Common myeloid progenitor, CD34-positive (primary cell): ENCODE results near the gene PCDHGA5.
"Not testable (repeated sequence)": the region's sequence is repeated elsewhere in the genome, so short reads cannot be mapped to it uniquely, and the experiment has no call there.

Experiments
- CTCF ChIA-PET: fragments of 350-600 bp; sonication (Branson Sonifier 250); formaldehyde crosslinking; loops from one replicate; lab custom pipeline; 2021; ENCODE audit warnings: antibody characterized with exemption; lab: Charles Lee
- POLR2A ChIA-PET: fragments of 350-600 bp; sonication (Branson Sonifier 250); formaldehyde crosslinking; loops from one replicate; lab custom pipeline; 2021; ENCODE audit warnings: antibody characterized with exemption; lab: Charles Lee
- DNase-seq, 3 donors: peaks; one replicate each; pipeline versions ENCODE4 v3.0.0 to v3.0.0-alpha.2; 2013
- H3K27ac ChIP-seq, 2 experiments: 1 replicate in 1 of 2; 2 replicates in 1 of 2; pipeline ENCODE4 v1.7.0; 2013; ENCODE audit warnings: inconsistent platforms in 2 of 2, low read length in 2 of 2, mild to moderate bottlenecking in 2 of 2, low read depth in 1 of 2, moderate library complexity in 1 of 2; ENCODE audit not compliant: severe bottlenecking in 2 of 2, insufficient read depth in 1 of 2, poor library complexity in 1 of 2
- H3K27me3 ChIP-seq, 5 experiments: replicated peaks in 2 of 5; 1 replicate in 3 of 5; 2 replicates in 2 of 5; pipeline versions ENCODE4 v1.6.1 to v1.7.0; 2013; ENCODE audit warnings: low read length in 4 of 5, mild to moderate bottlenecking in 2 of 5, moderate library complexity in 2 of 5, inconsistent platforms in 1 of 5; ENCODE audit not compliant: insufficient read depth in 5 of 5, control insufficient read depth in 4 of 5
- H3K36me3 ChIP-seq, 4 experiments: 1 replicate in 2 of 4; 2 replicates in 2 of 4; pipeline versions ENCODE4 v1.6.1 to v1.7.0; 2013; ENCODE audit warnings: low read length in 3 of 4, control low read depth in 1 of 4, mild to moderate bottlenecking in 1 of 4; ENCODE audit not compliant: control insufficient read depth in 4 of 4, insufficient read depth in 4 of 4
- H3K4me1 ChIP-seq, 4 experiments: 1 replicate in 3 of 4; 2 replicates in 1 of 4; pipeline versions ENCODE4 v1.6.1 to v1.7.1; 2013; ENCODE audit warnings: low read length in 3 of 4, mild to moderate bottlenecking in 3 of 4, control low read depth in 1 of 4, inconsistent platforms in 1 of 4, moderate library complexity in 1 of 4; ENCODE audit not compliant: control insufficient read depth in 4 of 4, insufficient read depth in 4 of 4; ENCODE audit errors: control extremely low read depth in 1 of 4
- H3K4me3 ChIP-seq, 7 experiments: 1 replicate in 4 of 7; 2 replicates in 3 of 7; pipeline versions ENCODE4 v1.5.1 to v1.7.0; 2013; ENCODE audit warnings: mild to moderate bottlenecking in 7 of 7, low read length in 6 of 7, moderate library complexity in 6 of 7, inconsistent platforms in 2 of 7, low read depth in 2 of 7, control low read depth in 1 of 7; ENCODE audit not compliant: insufficient read depth in 4 of 7, control insufficient read depth in 1 of 7; ENCODE audit errors: extremely low read depth in 1 of 7
- H3K9me3 ChIP-seq, 5 experiments: 1 replicate in 4 of 5; 2 replicates in 1 of 5; pipeline versions ENCODE4 v1.6.1 to v1.7.1; 2013; ENCODE audit warnings: low read length in 4 of 5, mild to moderate bottlenecking in 2 of 5, inconsistent platforms in 1 of 5, low read depth in 1 of 5, moderate library complexity in 1 of 5; ENCODE audit not compliant: control insufficient read depth in 4 of 5, insufficient read depth in 2 of 5; ENCODE audit errors: control extremely low read depth in 1 of 5
- WGBS: methylation state at CpG from one replicate; pipeline ENCODE4 v1.1.5; 2013; ENCODE audit not compliant: insufficient coverage; 5-methylcytosine and 5-hydroxymethylcytosine counted together

The PCDHGA5 gene

GRCh38 chr5:141326088-141326854 is 37.7 kb upstream of the PCDHGA5 start:
- H3K27me3 ChIP-seq: peaks cover under 1 to 32% (median 10%) of the 10 kb centered on the region in 5 experiments
- CTCF ChIA-PET: interaction anchor here (1.2 kb wide), 1 partner anchor 36 kb away, joined by 3 read pairs; no protein-coding TSS in a partner anchor
- POLR2A ChIA-PET: no interaction called here
- H3K36me3 ChIP-seq: no peaks in the 10 kb centered on the region
- peaks cover 1 to 67% (median 36%) of the 10 kb centered on the region in 5 experiments for H3K9me3 ChIP-seq
- peak; percentile 57 to 83 (median 72) for DNase-seq
- H3K4me3 ChIP-seq: peak overlapping the region in 6 of 7 experiments; percentile 32 to 74 (median 54)
- WGBS: 5% methylated on average over 21 of the region's 27 CpGs
- H3K27ac ChIP-seq: no peak overlapping the region
- no peaks in the 10 kb centered on the region for H3K4me1 ChIP-seq

- POLR2A ChIA-PET: no interaction called here
- no peak overlapping the region for H3K27ac ChIP-seq
- peaks cover 9 to 51% (median 12%) of the 10 kb centered on the region in 5 experiments for H3K27me3 ChIP-seq
- DNase-seq: peak in 1 of 3 donors; percentile 20
- WGBS: 81% methylated on average over 8 of the region's 8 CpGs
- CTCF ChIA-PET: interaction anchor here (1.2 to 1.8 kb wide), 4 partner anchors 10 to 236 kb away, joined by 3 to 5 read pairs (median 4); partner anchors contain the start of gene PCDHGA3
- H3K9me3 ChIP-seq: peaks cover 4 to 75% (median 50%) of the 10 kb centered on the region in 5 experiments
- H3K4me1 ChIP-seq: no peaks in the 10 kb centered on the region
- no peaks in the 10 kb centered on the region for H3K36me3 ChIP-seq
- no peak overlapping the region for H3K4me3 ChIP-seq
Observed at GRCh38 chr5:141328231-141328630, 35.7 kb upstream of the PCDHGA5 start.

- POLR2A ChIA-PET: no interaction called here
- Histone ChIP-seq H3K9me3 (peaks cover 12 to 70% (median 44%) of the 10 kb centered on the region in 5 experiments), H3K4me3 (peak within 1 kb of the TSS in 1 of 7 experiments; percentile 27), H3K36me3 (no peaks in the 10 kb centered on the region), H3K4me1 (no peaks in the 10 kb centered on the region), H3K27ac (no peak within 1 kb of the TSS), H3K27me3 (peaks cover 15 to 67% (median 24%) of the 10 kb centered on the region in 5 experiments)
- WGBS: 27% methylated on average over 12 of the region's 21 CpGs
- peak in 2 of 3 donors; percentile 60 to 68 for DNase-seq
- CTCF ChIA-PET: interaction anchor here (0.7 to 1.5 kb wide), 4 partner anchors 8 to 21 kb away, joined by 4 to 9 read pairs (median 4); partner anchors contain the start of genes PCDHGA2 and TAF7
Observed at GRCh38 chr5:141330299-141331080, 33.5 kb upstream of the PCDHGA5 start, which contains the start of gene PCDHGA1. PCDHGA1 (plus strand) TSS chr5:141330514.

- peaks cover 18 to 77% (median 39%) of the 10 kb centered on the region in 5 experiments for H3K9me3 ChIP-seq
- H3K27ac ChIP-seq, DNase-seq, H3K4me1 ChIP-seq, H3K4me3 ChIP-seq, H3K36me3 ChIP-seq, POLR2A ChIA-PET: not testable (repeated sequence)
- CTCF ChIA-PET: interaction anchor here (1.0 kb wide), 2 partner anchors 10 kb away, joined by 3 to 4 read pairs; no protein-coding TSS in a partner anchor
- WGBS: 39% methylated on average over 35 of the region's 39 CpGs
- peaks cover 15 to 71% (median 34%) of the 10 kb centered on the region in 5 experiments for H3K27me3 ChIP-seq
Observed at GRCh38 chr5:141332571-141332970, 31.4 kb upstream of the PCDHGA5 start.

- WGBS: 12% methylated on average over 25 of the region's 27 CpGs
- peak within 1 kb of the TSS in 5 of 7 experiments; percentile 5 to 60 (median 33) for H3K4me3 ChIP-seq
- H3K27ac ChIP-seq: no peak within 1 kb of the TSS
- peak; percentile 47 to 79 (median 73) for DNase-seq
- peaks cover 17 to 76% (median 38%) of the 10 kb centered on the region in 5 experiments for H3K27me3 ChIP-seq
- CTCF ChIA-PET: interaction anchor here (0.8 to 2.5 kb wide), 8 partner anchors 9 to 219 kb away, joined by 3 to 12 read pairs (median 4); partner anchors contain the start of genes PCDHGA1, PCDHGA10, PCDHGB3 and TAF7
- POLR2A ChIA-PET: no interaction called here
- H3K9me3 ChIP-seq: peaks cover 27 to 74% (median 31%) of the 10 kb centered on the region in 5 experiments
- H3K4me1 ChIP-seq: no peaks in the 10 kb centered on the region
- H3K36me3 ChIP-seq: peaks cover 0 to 3% (median 0%) of the 10 kb centered on the region in 4 experiments
Observed at GRCh38 chr5:141338538-141339306, 25.2 kb upstream of the PCDHGA5 start, which contains the start of gene PCDHGA2. PCDHGA2 (plus strand) TSS chr5:141338760.

GRCh38 chr5:141340781-141341354 is 23.1 kb upstream of the PCDHGA5 start:
- H3K27ac ChIP-seq, POLR2A ChIA-PET, H3K4me1 ChIP-seq, H3K4me3 ChIP-seq, H3K36me3 ChIP-seq, DNase-seq: not testable (repeated sequence)
- CTCF ChIA-PET: interaction anchor here (1.4 kb wide), 1 partner anchor 16 kb away, joined by 3 read pairs; no protein-coding TSS in a partner anchor
- Histone ChIP-seq H3K27me3 (peaks cover 22 to 82% (median 29%) of the 10 kb centered on the region in 5 experiments), H3K9me3 (peaks cover 21 to 80% (median 47%) of the 10 kb centered on the region in 5 experiments)
- 48% methylated on average over 23 of the region's 45 CpGs for WGBS
